Measurements from ENCODE around the gene ZNF695.

The ZNF695 gene

DNA sequence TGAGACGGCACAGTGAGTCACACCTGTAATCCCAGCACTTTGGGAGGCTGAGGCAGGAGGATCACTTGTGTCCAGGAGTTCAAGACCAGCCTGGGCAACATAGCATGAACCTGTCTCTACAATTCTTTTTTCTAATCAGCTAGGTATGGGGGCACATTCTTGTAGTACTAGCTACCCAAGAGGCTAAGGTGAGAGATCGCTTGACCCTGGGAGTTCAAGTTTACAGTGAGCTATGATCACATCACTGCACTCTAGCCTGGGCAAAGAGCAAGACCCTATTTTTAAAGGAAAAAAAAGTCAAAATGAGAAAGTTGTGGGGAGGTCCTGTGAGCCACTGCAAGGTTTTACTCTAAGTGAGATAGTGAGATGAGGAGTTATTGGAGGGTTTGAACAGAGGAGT, 41.4 kb downstream of the ZNF695 start:
- in situ Hi-C loops (cut with MboI; ENCODE audit: low sequenced_read_pairs): no loop called here

DNA sequence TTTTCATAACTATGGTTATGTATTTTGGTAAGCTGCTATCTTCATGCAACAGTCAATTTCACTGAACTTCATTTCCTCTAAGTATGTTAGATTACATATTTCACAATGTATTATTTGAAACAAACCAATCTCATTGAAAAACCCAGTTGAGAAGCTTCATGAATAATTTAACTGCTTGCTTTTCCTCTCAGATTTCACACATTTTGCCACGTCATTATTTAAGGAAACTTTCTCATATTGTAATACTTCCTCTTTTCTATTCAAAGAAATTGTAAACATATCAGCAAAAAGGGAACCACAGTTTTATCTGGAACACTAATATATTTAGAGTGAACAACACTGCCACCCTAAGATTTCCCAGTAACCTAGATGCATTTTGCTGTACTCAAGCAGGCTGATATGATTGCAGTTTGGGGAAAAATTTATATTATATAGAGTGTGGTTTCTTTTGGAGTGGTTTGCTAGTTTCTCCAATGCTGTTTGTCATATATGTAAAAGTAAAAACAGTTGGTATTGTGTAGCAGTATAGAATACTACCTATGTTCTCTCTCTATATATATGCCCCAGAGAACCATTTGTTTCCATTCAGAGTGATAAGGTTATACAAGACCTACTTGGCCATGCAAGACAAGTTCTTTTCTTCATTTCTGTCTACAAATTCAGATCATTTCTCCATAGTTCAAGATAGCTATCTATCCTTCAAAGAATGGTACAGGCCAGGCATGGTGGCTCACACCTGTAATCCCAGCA, 47.7 kb downstream of the ZNF695 start:
- in situ Hi-C loops (cut with MboI; ENCODE audit: low sequenced_read_pairs): no loop called here

DNA sequence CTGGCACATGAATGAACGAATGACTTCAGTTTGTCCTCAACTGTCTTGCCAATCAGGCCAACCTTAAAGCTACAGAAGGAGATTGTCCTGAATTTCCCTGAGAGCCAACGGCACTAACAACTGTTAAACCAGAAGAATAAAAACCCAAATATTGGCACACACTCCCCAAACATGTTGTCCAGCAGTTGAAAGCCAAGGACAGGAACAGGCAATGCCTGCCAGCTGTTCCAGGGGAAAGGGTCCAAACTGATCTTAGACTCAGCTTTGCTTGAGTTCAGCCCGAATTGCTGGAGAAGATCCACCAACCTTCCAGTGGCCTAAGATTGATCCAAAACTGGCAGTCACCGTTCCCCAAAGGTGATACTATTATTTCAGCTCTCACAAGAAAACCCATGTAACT, 53.7 kb downstream of the ZNF695 start:
- in situ Hi-C loops (cut with MboI; ENCODE audit: low sequenced_read_pairs): no loop called here

DNA sequence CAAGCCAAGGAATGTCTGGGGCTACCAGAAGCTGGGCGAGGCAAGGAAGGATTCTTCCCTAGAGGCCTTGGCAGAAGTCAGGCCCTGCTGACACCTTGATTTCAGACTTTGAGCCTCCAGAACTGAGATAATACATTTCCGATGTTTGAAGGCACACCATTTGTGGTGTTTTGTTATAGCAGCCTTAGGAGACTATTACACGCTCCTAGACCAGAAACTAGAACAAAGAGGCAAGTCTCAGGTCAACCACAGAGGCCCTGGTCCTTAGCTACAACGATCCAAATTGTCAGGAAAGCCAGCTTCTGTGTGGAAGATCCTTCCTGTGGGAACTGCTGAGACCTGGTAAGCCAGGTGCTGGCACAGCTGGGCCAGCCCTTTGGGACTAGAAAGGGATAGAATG, 56.4 kb downstream of the ZNF695 start:
- in situ Hi-C loops (cut with MboI; ENCODE audit: low sequenced_read_pairs): no loop called here

- in situ Hi-C loops (cut with MboI; ENCODE audit: low sequenced_read_pairs): no loop called here
These were observed 57.9 kb downstream of the ZNF695 start for GRCh38 chr1:246949956-246950355.

DNA sequence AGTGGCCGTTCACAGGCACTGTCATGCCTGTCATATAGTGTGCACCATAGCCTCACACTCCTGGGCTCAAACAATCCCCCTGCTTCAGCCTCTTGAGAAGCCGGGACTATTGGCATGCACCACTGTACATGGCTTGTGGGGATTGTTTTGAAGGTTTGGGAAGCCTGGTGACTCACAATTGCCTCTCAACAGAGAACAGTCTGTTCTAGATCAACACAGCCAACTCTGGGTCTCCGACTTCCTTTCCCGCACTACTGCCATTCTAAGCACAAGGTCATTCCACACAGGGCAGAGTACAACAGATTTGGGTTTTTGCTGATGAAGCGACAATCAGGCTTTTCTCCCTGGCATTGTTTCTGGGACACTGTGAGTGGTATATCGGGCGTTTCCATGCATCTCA, 60.6 kb downstream of the ZNF695 start:
- in situ Hi-C loops (cut with MboI; ENCODE audit: low sequenced_read_pairs): no loop called here

DNA sequence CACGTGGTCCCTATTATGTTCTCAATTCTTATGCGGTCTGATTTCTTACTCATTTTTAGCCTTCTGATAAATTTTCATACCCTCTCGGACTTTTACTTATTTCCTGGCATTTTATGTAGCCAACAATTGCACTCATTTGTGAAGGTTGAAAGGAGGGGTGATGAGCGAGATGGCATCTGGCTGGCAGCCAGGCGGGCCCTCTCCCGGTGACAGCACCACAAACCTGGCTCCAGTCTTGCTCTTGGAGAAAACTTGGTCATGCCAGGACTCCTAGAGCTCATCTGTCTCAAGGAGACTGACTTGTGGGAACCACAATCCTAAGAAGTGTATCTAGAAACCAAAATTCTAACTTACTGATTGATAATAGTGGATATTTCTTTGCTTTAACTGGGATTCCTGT, 61.5 kb downstream of the ZNF695 start:
- in situ Hi-C loops (cut with MboI; ENCODE audit: low sequenced_read_pairs): no loop called here
